HepG2 (cell line): Measurements from ENCODE around the gene FAM131A. TPM values are rescaled to one million over a fixed set of nuclear protein-coding genes. Genes with fewer than 3 reads are reported as not detected.
A peak's percentile ranks its signal among the peaks of the same experiment; 100 is the strongest.

Experiments
- ATAC-seq: fragments of 200-7000 bp; cut with Tn5 transposase; 3 replicates; pipeline ENCODE4 v1.9.1; 2020; ENCODE audit warnings: mild to moderate bottlenecking, moderate library complexity
- BruUV-seq: library from RNA; stranded (reverse); fragments of 400-500 nt; replicated peaks from 2 replicates; lab custom pipeline; 2021; lab: Mats Ljungman, UMichigan
- CTCF ChIA-PET: fragments of 300-600 bp; formaldehyde crosslinking; extraction: SDS; loops from one replicate; lab custom pipeline; 2021; ENCODE audit warnings: low total read pairs, inconsistent platforms, low intra/inter-chr PET ratio; lab: Yijun Ruan, JAX
- POLR2A ChIA-PET: fragments of 350-600 bp; sonication (Branson Sonifier 250); formaldehyde crosslinking; loops from one replicate; lab custom pipeline; 2020; ENCODE audit warnings: antibody characterized with exemption, inconsistent platforms; lab: Yijun Ruan, JAX
- DNase-seq: peaks from one replicate; pipeline ENCODE4 v3.0.0-alpha.2; 2015; ENCODE audit warnings: low spot score
- FAIRE-seq: peaks from 3 replicates; lab custom pipeline; 2011; peaks lifted over from hg19 to GRCh38; lab: Jason Lieb, UNC
- H2AFZ ChIP-seq: one replicate; pipeline ENCODE4 v1.6.1; 2011; ENCODE audit warnings: low read length, inconsistent platforms
- H3K27ac ChIP-seq: fragments of 300-600 bp; 3 replicates; pipeline ENCODE4 v1.8.0; 2011; ENCODE audit warnings: mixed run types, mild to moderate bottlenecking, mixed read lengths, low read length, inconsistent platforms; ENCODE audit not compliant: insufficient read depth; ENCODE audit errors: extremely low read length
- H3K27me3 ChIP-seq, 2 experiments: fragments of 200-600 bp in 1 of 2; 2 replicates in 1 of 2; 3 replicates in 1 of 2; pipeline versions ENCODE4 v1.6.0 to v1.8.0; 2011; ENCODE audit warnings: low read length in 2 of 2, mild to moderate bottlenecking in 2 of 2, moderate library complexity in 2 of 2, inconsistent platforms in 1 of 2; ENCODE audit not compliant: insufficient read depth in 2 of 2, control insufficient read depth in 1 of 2
- H3K36me3 ChIP-seq, 2 experiments: fragments of 200-600 bp in 1 of 2; replicated peaks in 1 of 2; 2 replicates in 1 of 2; 3 replicates in 1 of 2; pipeline versions ENCODE4 v1.5.1 to v1.8.0; 2011; ENCODE audit warnings: low read length in 2 of 2, inconsistent platforms in 1 of 2; ENCODE audit not compliant: insufficient read depth in 2 of 2, control insufficient read depth in 1 of 2
- H3K4me1 ChIP-seq: 2 replicates; pipeline ENCODE4 v1.5.1; 2012; ENCODE audit warnings: low read length, inconsistent platforms; ENCODE audit not compliant: insufficient read depth
- H3K4me2 ChIP-seq: 2 replicates; pipeline ENCODE4 v1.6.0; 2011; ENCODE audit warnings: low read depth, low read length, inconsistent platforms
- H3K4me3 ChIP-seq, 3 experiments: fragments of 200-600 bp in 1 of 3; sonication (generic), shearing (Covaris generic) in 1 of 3; replicated peaks in 1 of 3; 2 replicates each; pipeline ENCODE4 v1.5.1; 2011 to 2016; ENCODE audit warnings: low read length in 3 of 3, inconsistent platforms in 2 of 3, low read depth in 2 of 3, mild to moderate bottlenecking in 2 of 3, control low read depth in 1 of 3, mixed read lengths in 1 of 3; ENCODE audit not compliant: insufficient read depth in 1 of 3
- H3K79me2 ChIP-seq: one replicate; pipeline ENCODE4 v1.6.1; 2011; ENCODE audit warnings: low read length, inconsistent platforms; ENCODE audit not compliant: insufficient read depth
- H3K9ac ChIP-seq: 2 replicates; pipeline ENCODE4 v1.6.0; 2011; ENCODE audit warnings: mild to moderate bottlenecking, low read depth, low read length, inconsistent platforms; ENCODE audit not compliant: insufficient read depth
- H3K9me3 ChIP-seq: 2 replicates; pipeline ENCODE4 v1.5.1; 2012; ENCODE audit warnings: mild to moderate bottlenecking, low read length
- H4K20me1 ChIP-seq: 2 replicates; pipeline ENCODE4 v1.6.0; 2011; ENCODE audit warnings: inconsistent platforms, mild to moderate bottlenecking, low read length, moderate library complexity; ENCODE audit not compliant: insufficient read depth
- IRF2 ChIP-seq: IDR thresholded peaks from 2 replicates; pipeline ENCODE4 v1.6.1; 2018; ENCODE audit warnings: missing genetic modification reagents, missing compliant biosample characterization
- ZNF839 ChIP-seq: sonication (generic); formaldehyde crosslinking; IDR thresholded peaks from 2 replicates; pipeline ENCODE4 v1.4.0; 2020; ENCODE audit warnings: missing genetic modification reagents, mild to moderate bottlenecking, borderline replicate concordance
- WGBS: methylation state at CpG from one replicate; pipeline ENCODE4 v1.1.6; 2017; ENCODE audit warnings: low lambda C conversion rate; 5-methylcytosine and 5-hydroxymethylcytosine counted together
- in situ Hi-C: cut with HindIII; loops from 2 replicates; pipeline ENCODE4 v1.10.0; 2017; ENCODE audit warnings: low pct_unique_long_range_greater_than_20kb; ENCODE audit not compliant: extremely low pct_ligation_motif_present
- intact Hi-C: fragments of 100-400 bp; cut with micrococcal nuclease; formaldehyde crosslinking; loops from one replicate; pipeline ENCODE4 v1.10.0; 2022; ENCODE audit not compliant: unreplicated experiment
- polyA plus RNA-seq, 8 experiments: library from polyadenylated mRNA; depleted of rRNA in 3 of 8; stranded (reverse) in 7 of 8; unstranded in 1 of 8; fragments of >200 nt; fragmentation: Illumina TruSeq in 4 of 8; extraction: Trizol in 4 of 8; gene quantifications; 2 replicates each; pipeline versions ENCODE4 v1.2.1 to v1.2.3, GENCODE V29; 2011 to 2016; ENCODE audit warnings: low read depth in 4 of 8, missing spikeins in 1 of 8, mixed read lengths in 1 of 8; ENCODE audit not compliant: insufficient read depth in 1 of 8
- total RNA-seq, 5 experiments: library from RNA; depleted of rRNA; stranded (reverse); fragments of >200 nt; fragmentation: Illumina TruSeq; extraction: Trizol; gene quantifications; 2 replicates each; pipeline ENCODE4 v1.2.3, GENCODE V29; 2016; ENCODE audit warnings: low read depth in 1 of 5
- TF ChIP-seq, protein P1 (sequence below): sonication (generic); formaldehyde crosslinking; IDR thresholded peaks from 2 replicates; pipeline ENCODE4 v1.4.0; 2020; ENCODE audit warnings: missing genetic modification reagents
- TF ChIP-seq, protein P2 (sequence below): sonication (generic); formaldehyde crosslinking; IDR thresholded peaks from 2 replicates; pipeline ENCODE4 v1.4.0; 2020; ENCODE audit warnings: missing genetic modification reagents

FAM131A gene
- total and polyA plus RNA-seq, 2 of the 13 experiments (the other 11 are each of a cell fraction or from before 2014, with no cell fraction given): 9.2 to 9.3 TPM

DNA sequence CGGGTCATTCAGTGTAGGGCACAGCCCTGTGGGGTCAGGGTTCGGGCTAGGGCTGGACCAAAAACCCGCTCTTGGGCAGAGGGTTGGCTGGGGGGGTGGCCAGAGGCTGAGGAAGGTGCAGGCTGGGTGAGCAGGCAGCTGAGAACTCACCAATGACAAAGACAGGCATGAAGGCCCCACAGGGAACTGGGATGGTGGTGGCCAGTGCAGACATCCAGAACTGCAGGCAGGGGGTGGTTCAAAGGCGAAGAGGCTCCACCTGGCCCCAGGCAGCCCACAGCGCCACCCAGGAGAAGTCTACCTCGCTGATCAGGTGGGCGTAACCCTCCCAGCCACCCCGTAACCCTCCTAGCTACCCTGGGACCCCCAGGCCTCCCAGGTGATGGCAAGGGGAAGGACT is 17.4 kb downstream of the FAM131A start:
- Histone ChIP-seq H3K9ac (no peak overlapping the region), H3K36me3 (peaks cover 15 to 59% of the 10 kb centered on the region in 2 experiments; a peak in 4 of 5 replicates), H2AFZ (no peak overlapping the region), H3K27me3 (no peaks in the 10 kb centered on the region), H3K79me2 (no peaks in the 10 kb centered on the region), H3K4me3 (no peak overlapping the region), H3K4me1 (peaks cover 28% of the 10 kb centered on the region), H3K9me3 (no peaks in the 10 kb centered on the region), H3K27ac (no peak overlapping the region), H3K4me2 (no peak overlapping the region), H4K20me1 (no peaks in the 10 kb centered on the region)
- intact Hi-C loops (no loop called here), in situ Hi-C loops (loop anchor here (5.0 kb wide), 1 partner anchor 188 kb away; no protein-coding TSS in a partner anchor)
- peak; percentile 15 for ATAC-seq
- 71% methylated on average over 4 of the region's 8 CpGs for WGBS
- CTCF ChIA-PET: interaction anchor here (1.6 to 2.1 kb wide), 2 partner anchors 17 to 189 kb away, joined by 5 to 7 read pairs; no protein-coding TSS in a partner anchor
- POLR2A ChIA-PET: no interaction called here
- BruUV-seq: no TSS peak
- TF ChIP-seq, protein P1, sequence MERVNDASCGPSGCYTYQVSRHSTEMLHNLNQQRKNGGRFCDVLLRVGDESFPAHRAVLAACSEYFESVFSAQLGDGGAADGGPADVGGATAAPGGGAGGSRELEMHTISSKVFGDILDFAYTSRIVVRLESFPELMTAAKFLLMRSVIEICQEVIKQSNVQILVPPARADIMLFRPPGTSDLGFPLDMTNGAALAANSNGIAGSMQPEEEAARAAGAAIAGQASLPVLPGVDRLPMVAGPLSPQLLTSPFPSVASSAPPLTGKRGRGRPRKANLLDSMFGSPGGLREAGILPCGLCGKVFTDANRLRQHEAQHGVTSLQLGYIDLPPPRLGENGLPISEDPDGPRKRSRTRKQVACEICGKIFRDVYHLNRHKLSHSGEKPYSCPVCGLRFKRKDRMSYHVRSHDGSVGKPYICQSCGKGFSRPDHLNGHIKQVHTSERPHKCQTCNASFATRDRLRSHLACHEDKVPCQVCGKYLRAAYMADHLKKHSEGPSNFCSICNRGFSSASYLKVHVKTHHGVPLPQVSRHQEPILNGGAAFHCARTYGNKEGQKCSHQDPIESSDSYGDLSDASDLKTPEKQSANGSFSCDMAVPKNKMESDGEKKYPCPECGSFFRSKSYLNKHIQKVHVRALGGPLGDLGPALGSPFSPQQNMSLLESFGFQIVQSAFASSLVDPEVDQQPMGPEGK (CRISPR knock-in tag): 0 out of 2 replicates have a peak, but pooled peaks have one; percentile 9
- TF ChIP-seq, protein P2, sequence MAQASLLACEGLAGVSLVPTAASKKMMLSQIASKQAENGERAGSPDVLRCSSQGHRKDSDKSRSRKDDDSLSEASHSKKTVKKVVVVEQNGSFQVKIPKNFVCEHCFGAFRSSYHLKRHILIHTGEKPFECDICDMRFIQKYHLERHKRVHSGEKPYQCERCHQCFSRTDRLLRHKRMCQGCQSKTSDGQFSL: 0 out of 2 replicates have a peak, but pooled peaks have one; percentile 7
- TF ChIP-seq IRF2 (CRISPR knock-in tag) (no peak), ZNF839 (CRISPR knock-in tag) (no peak)
- no peak for FAIRE-seq
- no peak for DNase-seq
